Fibroblast of upper back skin (primary cell): Measurements from ENCODE around the gene PPME1.

ENCODE experiments used
- DNase-seq: peaks from one replicate; pipeline ENCODE4 v3.0.0-alpha.2; 2013

PPME1 gene

DNA sequence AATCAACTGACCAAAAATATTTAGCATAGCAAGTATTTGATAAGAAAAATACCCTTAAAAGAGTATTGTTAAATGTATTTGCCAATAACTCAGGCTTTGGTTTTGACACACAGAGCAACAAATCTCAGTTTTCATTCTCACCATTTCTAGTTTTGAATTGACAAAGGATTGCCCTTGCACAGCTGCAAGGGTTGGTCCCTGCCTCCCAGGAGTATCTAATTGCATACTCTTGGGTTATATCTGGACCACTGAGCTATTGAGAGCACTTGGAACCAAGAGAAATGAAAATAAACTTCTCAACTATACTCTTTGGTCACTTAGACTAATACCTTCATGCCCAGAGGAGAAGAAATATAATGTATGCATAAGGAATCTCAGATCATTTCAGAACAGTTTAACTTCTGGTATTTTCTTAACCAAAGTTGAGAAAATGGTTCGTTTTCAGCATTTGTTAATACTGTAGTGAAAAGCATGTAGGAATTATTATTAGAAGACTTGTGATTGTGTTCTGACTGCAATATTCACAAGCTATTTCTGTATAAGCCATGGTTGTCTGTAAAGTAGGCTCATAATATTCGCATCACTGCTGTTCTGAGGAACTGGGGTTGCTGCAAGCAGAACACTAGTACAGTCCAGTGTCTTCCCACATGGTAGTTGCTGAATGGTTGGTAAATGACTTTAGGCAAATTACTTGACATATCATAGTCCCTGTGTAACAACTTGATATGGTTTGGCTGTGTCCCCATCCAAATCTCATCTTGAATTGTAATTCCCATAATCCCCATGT is 8.2 kb upstream of the PPME1 start:
- DNase-seq: no peak

DNA sequence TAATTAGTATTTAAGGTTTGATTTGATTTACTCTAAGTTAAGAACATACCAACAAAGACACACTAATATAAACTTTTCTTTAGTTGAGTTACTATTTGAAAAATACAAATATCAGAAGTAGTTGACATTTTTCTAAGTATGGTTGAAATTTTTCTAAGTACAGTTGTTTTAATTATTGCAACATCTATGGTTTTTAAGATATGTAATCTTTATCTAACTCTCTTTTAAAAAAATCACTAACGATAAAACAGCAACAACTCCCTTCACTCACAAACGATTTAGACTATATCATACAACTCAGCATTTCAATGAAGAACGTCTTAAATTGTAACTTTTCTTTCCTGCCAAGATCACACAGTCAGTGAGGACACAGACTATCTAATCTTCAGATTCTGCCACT is 2.3 kb upstream of the PPME1 start:
- no peak for DNase-seq

DNA sequence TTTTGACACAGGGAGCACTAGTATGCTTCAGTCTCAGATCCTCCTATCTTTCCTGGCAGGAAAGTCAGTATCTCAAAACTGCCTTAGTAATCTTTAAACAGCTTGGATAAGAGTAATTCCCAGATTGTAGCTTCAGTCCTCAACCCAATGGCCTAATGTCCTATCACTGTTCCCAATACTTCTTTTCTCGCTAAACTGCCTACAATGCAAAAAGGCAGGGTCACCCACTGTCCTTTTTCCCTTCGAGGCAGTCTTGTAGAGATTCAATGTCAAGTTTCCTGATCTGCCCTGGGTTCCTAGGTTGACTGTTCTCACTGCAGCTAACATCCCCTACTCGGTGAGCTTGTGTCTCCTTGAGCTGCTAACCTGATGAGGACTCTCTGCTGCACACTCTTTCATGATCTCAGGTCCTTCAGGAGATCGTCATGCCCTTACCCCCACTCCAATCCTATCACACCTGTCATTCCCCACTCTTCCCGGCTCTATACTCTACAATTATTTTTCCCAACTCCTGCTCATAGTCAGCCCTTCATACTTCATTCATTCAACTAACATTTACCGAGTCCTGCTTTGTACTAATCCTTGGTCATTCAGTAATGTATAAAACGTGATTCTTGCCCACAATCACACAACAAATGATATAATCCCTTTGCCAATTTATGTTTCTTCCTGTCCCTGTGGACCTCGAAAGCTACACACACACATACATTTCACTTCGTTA is 1.2 kb upstream of the PPME1 start:
- DNase-seq: no peak

DNA sequence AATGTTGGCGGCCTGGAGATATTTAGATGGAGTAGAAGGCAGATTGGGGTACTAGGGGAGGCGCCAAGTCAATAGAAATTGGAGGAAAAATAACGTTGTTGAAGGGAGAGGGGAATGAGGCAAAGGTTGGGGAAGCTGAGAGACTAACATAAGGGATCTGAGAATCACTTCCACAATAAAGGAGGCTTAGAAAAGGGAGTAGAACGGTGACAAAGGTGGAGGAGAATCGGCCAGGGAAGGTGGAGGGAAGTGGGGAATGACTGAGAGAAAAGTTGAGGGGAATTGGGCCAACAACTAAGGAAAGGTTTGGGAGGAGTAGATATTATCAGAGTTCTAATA is 510 bp downstream of the PPME1 start:
- no peak for DNase-seq

DNA sequence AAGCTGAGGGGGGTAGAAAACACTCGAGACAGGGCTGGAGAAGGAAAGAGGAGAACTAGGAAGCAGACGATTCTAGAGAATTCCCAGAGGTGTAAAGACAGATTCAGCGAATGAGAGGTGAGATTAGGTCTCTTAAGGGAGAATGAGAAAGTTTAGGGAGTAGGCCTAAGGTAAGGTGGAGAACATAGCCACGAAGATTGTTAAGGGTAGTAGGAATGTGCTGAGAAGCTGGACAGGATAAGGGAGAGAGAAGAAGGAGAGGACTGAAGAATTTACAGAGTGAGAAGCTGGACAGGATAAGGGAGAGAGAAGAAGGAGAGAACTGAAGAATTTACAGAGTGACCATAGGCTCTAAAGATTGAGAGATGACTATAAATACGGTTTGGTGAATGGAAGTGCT is 908 bp downstream of the PPME1 start:
- DNase-seq: no peak

DNA sequence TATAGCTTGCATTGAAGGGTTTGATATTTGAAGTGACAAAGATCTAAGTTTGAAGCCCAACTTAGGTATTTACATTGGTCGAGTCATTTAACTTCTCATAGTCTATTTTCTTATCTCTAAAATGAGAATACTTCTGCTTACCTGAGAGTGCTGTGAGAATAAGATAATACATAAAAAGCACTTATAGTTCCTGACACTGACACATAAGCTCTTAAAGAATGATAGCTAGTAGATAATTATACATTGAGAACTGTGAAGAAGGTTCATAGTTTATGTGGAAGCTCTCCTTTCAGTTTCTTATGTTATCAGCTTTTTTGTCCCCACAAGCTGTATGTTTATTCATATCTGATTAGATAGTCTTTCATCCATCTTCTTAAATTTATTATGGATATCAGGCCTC is 4.8 kb downstream of the PPME1 start:
- no peak for DNase-seq

DNA sequence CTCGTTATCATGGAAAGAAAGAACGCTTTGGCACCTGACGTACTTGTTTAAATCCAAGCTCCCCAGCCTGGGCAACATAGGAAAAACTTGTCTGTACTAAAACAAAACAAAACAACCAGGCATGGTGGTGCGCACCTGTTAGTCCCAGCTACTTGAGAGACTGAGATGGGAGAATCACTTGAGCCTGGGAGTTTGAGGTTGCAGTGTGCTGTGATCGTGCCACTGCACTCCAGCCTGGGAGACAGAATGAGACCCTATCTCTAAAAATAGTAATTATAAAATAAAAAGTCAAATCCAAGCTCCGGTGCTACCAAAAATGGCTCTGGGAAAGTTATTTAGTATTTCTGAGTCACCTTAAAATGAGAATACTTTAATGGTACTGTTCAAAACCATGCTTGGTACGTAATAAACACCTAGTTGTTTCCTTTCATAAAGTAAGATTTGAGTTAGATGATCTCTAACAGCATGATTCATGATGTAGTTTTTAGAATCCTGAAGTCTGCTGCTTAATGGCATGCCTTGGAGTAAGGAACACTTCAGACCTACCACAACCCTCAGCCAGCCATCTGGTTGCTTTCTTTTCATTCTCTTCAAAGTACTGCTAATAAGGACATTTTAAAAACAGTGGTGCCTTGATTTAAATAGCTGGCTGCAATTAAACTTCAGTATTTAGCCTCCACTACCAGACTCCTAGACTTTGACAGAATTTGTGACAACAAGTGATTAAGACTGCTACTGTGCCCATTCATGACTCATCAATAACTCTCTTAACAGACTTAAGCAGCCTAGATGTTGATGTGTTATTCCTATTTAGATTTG is 8.4 kb downstream of the PPME1 start:
- DNase-seq: peak; percentile 2

DNA sequence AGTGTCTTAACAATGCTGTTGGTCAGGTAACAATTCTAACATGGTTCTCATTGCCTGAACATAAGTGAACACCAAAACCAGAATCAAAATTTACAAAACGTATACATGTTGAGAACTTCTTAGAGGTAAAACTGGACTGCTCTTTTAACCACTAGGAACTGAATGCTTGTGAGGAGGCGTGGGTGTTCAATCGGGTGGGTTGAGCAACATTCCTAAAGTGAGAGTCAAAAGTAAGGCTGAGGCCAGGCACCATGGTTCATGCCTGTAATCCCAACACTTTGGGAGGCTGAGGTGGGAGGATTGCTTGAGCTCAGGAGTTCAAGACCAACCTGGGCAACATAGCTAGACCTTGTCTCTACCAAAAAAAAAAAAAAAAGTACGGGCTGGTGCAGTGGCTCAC is 11.5 kb downstream of the PPME1 start:
- peak; percentile 4 for DNase-seq

DNA sequence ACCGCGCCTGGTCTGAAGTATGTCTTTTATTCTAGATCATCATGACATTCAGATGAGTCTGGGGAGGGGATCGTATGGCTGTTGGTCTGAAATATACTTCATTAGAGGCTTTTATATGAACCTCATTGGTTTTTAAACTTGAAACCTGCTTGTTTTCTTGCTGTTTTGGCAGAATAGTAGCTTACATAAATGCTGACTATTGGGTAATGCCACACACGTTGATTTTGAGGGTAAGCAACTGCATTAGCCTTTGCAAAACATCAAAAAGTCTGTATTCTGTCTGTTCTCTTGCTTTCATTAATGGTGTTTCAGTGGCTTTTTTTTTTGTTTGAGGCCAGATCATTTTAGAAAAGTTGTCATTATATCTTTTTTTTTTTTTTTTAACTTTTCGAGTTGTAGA is 14.2 kb downstream of the PPME1 start:
- no peak for DNase-seq

DNA sequence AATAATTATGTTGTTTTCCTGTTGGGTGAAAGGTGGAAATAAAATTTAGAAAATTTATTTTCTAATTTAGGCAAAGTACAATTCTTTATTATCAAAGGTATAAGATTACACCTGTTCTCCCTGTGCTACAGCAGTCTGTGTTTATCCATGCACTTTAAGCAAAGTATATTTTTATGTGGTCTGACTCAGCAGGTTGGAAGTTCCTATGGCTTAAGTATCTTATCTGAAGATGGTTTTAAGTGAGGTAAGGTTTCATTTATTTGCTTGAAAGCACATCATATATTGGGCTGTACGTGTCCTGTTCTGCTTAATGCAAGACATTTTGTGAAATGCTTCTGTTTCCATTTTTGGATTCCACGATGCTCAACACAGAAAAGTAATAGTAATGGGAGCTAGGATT is 14.6 kb downstream of the PPME1 start:
- no peak for DNase-seq

DNA sequence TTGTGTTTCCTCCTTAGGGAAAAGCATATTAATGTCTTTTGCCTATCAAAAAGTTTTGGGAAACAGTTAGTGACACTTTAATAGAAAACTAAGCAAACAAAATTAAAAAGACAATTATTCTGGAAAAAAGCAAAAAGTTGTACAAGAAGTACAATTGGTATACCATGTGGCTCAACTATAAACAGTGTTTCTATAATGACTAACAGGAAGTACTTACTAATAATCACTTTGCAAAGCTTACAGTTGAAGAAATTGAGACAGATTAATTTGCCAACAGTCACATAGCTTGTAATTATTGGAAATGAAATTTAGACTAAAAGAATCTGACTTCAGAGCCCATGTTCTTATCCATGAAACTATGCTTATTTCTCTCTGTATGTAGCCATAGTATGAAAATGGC is 24.7 kb downstream of the PPME1 start:
- no peak for DNase-seq

DNA sequence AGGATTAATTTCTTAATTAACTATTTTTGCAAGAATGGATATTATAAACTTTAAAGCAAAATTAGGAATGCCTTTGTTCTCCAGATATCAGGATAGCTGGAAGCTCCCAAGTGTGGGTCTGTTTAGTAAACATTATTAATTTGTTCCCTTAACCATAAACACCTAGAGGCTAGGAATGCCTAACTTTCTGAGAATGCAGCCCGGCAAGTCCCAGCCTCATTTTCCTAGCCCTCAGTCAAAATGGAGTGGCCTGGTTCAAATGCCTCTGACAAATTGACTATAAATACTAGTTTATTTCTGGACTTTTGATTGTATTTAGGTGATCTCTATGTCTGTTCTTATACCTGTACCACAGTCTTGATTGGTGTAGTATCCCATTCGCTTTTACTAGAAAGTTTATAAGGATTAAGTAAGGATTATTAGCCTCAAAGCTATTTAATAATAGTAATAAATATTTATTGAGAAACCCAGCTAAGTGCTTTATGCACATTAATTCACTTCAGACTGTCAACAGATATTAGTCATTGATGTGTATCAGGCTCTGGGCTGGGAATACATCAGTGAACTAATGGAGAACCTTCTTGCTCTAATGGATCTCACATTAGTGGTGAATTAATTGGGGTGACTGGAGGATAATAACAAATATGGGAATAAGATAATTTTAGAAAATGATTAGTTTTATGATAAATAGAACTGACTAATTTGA is 25.8 kb downstream of the PPME1 start:
- DNase-seq: no peak

DNA sequence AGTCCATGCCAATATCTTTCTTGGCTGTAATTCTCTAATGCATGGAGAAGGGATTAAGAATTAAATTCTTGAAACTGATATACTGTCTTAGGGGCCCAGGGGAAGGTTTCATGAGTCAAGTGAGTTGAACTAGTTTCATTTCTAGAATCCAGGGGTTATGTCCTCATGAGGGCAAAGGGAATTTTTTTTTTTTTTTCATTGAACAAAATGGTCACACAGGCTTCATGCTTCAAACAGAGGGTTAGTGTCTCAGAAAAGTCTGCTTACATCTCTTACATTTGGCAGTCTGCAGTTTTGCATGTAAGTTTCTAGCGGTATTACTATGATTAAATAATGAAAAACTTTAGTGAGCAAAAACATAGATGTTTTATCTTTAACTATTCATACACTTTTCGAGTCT is 32.9 kb downstream of the PPME1 start:
- DNase-seq: no peak

DNA sequence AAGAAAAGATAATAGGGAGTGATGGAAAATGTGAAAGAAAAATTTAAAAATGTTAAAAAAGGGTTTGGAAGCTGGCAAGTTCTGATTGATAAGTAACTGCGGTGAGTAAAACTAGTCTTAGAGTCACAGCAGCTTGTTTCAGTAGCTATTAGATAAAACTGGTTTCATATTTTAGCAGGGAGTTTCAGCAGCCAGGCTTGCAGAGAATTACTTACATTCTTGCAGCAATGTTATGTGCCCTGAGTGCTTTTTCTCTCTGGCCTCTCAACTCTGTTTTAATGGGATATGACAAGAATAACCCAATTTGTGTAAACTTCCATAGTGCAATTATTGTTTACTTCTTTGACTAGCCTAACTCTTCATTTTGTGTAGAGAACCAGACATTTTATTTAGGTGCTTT is 33.6 kb downstream of the PPME1 start:
- no peak for DNase-seq

DNA sequence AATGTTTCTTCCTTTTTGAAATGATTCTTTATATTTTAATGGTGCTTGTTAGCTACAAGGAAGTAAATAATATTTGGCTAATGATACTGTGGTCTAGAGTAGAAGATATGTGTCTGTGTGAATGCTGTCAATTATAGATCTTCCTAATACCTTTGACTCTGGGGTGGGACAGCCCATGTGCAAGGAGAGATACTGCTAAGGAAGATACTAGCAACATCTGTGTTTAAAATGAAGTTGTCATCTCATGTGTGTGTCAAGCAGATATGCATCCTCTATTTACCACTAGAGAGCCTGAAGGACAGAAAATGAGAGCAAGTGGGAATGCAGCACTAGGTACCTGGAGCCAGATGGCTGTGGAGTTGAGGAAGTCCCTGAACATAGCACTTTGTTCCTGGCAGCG is 34.1 kb downstream of the PPME1 start:
- DNase-seq: no peak

DNA sequence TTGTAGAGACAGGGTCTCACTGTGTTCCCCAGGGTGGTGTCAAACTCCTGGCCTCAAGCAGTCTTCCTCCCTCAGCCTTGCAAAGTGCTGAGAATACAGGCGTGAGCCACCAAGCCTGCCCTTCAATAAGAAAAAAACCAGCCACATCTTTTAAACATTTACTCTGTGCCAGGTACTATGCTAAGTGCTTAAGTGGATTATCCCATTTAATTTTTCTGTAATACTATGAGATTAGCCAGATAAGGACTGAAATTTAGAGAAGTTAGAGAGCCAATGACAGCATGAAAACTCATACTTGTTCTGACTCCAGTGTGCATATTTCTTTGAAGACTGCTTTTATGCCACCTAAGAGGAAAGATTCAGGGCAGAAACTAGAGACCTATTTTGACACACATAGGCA is 35.7 kb downstream of the PPME1 start:
- DNase-seq: no peak

DNA sequence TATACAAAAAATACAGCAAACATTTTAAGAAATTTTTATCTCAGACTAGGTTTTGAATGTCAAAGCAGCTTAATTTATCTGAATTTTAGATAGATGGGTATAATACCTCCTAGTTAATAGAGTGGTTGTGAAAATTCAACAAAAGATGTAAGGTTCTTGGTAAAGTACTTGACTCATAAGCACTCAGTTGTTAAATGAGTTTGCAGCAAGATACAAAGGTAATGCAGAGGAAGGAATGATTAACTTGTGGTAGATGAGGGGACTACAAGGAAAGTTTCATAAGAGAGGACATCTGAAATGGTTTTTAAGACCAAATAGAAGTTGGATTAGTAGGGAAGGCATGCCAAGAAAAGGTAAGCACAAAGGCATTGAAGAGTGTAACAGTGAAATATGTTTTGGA is 37.4 kb downstream of the PPME1 start:
- no peak for DNase-seq

DNA sequence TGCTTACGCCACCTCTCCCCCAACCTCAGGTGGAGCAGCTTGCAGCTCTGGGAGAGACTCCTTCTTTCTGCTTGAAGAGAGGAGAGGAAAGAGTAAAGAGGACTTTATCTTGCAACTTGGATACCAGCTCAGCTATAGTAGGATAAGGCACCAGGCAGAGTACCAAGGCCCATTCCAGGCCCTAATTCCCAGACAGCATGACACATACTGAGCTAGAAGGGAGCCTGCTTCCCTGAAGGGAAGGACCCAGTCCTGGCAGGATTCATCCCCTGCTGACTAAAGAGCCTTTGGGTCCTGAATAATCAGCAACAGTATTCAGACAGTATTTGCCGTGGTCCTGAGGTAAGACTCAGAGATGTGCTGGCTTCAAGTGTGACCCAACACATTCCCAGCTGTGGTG is 41.4 kb downstream of the PPME1 start:
- no peak for DNase-seq

DNA sequence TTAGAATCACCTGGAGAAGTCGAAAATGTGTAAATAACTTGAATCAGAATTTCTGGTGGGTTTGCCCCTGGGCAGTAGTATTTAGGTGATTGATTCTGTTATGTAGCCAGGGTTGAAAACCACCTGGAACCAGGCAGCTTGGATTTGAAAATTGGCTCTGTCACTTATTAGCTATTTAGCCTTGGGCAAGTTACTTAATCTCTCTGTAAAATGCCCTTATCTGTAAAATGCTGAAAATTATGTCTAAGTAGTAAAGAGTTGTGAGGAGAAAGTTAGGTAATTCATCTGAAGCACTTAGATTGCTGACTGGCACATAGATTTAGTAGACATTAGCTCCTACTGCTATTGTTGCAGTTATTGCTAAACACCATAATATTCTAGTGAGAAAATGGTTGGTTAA is 49.3 kb downstream of the PPME1 start:
- DNase-seq: no peak

DNA sequence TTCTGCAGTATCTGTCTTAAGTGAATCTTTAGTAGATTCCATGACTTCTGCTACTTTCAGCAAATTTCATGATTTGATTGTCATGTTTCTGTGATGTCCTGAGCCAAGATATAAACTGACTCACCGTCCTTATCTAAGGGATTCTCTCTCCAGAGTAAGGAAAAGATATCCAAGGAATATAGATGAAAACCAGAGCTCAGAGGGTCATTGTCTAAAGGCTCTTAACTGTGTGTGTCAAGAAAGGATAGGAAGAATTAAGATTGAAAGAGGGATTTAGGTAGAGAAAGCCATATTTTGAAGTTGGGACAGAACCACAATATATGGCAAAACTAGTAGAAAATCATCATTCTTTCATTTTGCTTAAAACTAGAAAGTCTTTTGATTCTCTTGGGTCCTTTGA is 50.7 kb downstream of the PPME1 start:
- DNase-seq: no peak

DNA sequence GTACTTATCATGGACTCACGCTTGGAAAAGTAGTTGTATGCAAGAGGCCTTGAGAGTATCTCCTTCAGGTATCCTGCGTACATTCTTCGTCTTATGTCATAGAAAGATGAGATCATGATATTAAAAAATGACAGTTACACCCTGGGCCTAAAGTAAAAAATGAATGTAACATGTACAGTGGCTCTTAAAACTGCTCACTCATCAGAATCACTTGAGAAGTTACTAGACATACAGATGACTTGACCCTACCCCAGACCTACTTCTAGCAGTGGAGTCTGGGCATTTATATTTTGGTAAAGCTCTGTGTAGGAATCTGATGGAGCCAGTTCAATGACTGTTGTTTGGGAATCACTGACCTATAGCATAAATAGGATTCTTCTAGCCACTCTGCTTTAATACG is 54.5 kb downstream of the PPME1 start:
- DNase-seq: no peak

DNA sequence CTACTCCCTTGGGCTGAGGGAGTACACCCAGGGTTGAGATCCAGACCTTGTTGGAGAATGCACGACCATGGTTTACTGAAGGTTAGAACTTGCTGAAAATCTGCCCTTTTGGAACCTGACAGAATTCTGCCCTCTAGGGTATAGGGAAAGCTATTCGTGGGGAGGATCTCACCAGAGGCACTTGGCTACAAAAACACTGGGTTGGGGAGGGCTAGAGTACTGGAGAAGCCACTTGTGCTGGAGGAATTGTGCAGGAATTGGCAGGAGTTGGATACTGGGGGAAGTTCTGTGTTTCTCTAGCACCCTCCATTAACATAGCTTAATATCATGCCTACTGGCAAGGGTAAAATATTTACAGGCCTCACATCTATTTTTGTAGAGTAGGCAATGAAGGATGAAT is 55.8 kb downstream of the PPME1 start:
- DNase-seq: no peak

DNA sequence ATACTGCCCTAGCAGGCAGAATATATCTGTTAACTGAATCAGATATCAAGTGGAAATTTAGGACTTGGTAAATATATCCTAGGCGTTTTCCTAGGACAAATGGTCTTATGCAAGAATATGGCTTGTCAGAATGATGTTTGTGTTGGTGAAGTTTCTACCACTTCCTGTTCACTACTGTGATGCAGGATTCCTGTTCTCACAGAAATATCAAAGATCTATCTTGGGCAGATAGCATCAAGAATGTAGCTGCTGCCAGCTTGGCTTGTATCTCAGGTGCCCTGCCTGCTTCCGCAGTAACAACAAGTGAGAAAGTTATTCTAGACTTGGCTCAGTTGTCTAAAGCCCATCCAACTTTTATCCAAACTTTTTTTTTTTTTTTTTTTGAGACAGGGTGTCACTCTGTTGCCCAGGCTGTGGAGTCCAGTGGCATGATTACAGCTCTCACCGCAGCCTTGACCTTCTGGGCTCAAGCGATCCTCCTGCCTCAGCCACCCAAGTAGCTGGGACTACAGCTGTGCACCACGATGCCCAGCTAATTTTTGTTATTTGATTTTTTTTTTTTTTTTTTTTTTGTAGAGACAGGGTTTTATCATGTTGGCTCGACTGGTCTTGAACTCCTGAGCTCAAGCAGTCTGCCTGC is 61.3 kb downstream of the PPME1 start:
- DNase-seq: no peak
